Esophagus mucosa (tissue), 1 donor: ENCODE results near the gene ARMH4. TPM values are rescaled to one million over a fixed set of nuclear protein-coding genes. Genes with fewer than 3 reads are reported as not detected.

Experiments
- ATAC-seq: fragments of 200-7000 bp; cut with Tn5 transposase; one replicate; pipeline ENCODE4 v1.9.1; 2020
- total RNA-seq: library from RNA; stranded (reverse); gene quantifications from one replicate; pipeline ENCODE4 v1.2.4, GENCODE V29; 2023
- donor health status: DM: yes; HTN: yes; CAD: no.

The ARMH4 gene
- total RNA-seq, 1 donor from 2014 or later: 0.72 TPM

DNA sequence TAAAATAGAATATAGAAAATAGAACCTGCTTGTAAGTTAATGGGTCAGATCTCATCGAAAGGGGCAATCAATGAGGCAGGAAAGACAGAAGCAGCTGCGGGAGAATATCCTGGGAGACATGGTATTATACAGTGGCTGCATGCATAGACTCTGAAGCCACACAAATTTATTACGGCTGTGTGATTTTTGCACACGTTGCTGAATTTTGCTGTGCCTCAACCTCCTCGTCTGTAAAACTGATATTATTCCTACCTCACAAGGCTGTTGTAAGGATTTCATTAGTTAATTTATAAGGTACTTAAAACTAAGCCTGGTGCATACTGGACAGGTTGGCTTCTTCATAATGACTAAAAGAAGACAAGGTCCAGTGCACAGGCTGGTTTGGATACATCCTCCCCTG lies 52.3 kb downstream of the ARMH4 start:
- no peak for ATAC-seq

DNA sequence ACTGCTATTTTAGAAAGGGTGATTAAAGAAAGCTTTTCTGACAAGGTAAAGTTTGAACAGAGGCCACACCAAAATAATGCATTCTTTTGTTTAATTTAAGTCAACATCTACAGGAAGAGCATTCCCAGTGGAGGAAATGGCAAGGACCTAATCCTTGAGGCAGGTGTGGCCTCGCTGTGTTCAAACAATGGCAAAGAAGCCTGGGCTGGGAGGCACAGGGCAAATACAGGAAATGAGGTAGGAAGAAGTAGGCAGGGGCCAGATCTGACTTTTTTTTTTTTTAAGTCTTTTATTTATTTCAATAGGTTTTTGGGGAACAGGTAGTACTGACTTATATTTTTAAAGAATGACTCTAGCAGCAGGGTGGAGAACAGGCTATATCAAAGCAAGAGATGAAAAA lies 53.5 kb downstream of the ARMH4 start:
- peak; percentile 81 for ATAC-seq

DNA sequence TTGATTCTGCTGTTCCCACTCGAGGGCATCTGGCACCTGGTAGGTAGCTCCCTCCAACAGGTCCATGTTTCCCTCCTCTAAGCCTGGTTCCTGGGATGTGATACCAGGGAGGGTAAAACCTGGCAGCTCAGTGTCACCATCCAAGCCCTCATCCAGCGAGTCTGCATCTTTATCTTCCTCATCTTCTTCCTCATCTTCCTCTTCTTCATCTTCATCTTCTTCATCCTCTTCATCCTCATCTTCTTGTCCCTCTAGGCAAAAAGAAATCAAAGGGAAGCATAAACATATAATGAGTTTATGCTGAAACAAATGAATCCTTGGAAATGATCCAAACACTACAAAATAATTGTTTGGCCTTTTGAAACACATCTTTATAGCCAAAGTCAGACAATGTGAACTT lies 55.3 kb downstream of the ARMH4 start:
- ATAC-seq: no peak

GRCh38 chr14:58091883-58092630 lies 60.0 kb downstream of the ARMH4 start:
- no peak for ATAC-seq

GRCh38 chr14:58089612-58090011 lies 62.4 kb downstream of the ARMH4 start:
- ATAC-seq: no peak

- ATAC-seq: no peak
These were observed 63.1 kb downstream of the ARMH4 start for GRCh38 chr14:58088961-58089360.

DNA sequence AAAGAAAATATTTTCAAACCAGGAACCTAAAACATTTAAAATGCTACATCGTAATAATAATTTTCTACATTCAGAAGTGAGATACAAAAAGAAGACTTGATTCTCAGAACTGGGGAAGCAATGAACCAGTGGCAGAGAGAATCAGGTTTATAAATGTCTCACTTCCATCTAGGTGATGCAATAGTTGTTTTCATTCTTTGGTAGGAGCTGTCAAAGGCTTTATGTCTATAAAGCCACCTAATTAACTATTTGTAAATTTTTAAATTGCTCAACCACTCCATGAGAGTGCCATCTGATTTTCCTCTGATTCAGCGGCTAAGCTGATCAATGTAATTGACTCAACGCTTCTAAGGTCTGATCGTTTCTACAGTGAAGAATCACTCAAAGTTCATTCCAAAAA lies 66.1 kb downstream of the ARMH4 start:
- ATAC-seq: no peak

DNA sequence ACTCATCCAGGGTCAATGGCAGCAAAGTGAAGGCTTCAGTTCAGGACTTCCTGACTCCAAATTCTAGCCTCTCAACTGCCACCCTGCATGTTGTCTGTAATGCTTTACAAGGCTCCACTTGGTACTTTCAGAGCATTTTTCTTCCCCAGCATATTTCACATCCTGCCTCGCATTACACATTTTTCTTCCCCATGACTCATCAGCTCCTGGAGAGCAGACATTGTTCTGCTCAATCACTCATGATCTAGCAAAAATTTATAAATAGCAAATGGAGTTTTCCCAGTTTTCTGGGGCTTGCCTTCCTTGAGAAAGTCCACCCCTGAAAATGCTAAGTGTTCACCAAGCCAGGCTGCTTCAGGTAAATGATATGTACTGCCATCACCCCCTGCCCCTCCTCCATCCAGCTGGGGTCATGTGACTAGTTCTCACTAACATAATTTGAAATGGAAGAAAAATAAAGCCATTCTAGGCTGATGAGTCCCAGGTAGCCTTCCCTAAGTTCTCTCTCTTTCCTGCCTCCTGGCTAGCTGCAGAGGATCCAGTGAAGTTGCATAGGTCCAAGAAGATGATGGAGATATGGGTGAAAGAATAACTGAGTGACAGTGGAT lies 69.4 kb downstream of the ARMH4 start:
- ATAC-seq: peak; percentile 57

DNA sequence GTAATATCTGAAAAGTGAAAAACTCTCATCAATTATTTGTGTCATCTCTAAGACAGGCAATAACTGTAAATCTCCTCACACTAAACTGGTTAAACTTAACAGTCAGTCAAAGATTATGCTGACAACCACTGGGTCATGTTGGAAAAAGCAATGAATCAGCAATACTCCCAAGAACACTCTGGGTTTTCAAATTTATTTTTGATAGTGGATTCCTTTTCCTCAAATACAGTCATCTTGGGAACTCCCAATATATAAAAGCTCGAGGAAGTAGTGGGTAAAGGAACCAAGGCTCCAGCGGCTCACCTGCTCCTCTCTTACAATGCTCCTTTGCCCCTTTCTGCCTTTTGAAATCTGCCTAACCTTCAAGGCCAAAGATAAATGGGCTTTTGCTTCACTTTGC lies 70.0 kb downstream of the ARMH4 start:
- no peak for ATAC-seq

GRCh38 chr14:58078471-58078870 lies 73.5 kb downstream of the ARMH4 start:
- ATAC-seq: no peak

- no peak for ATAC-seq
These were observed 73.9 kb downstream of the ARMH4 start for GRCh38 chr14:58078068-58078467.

DNA sequence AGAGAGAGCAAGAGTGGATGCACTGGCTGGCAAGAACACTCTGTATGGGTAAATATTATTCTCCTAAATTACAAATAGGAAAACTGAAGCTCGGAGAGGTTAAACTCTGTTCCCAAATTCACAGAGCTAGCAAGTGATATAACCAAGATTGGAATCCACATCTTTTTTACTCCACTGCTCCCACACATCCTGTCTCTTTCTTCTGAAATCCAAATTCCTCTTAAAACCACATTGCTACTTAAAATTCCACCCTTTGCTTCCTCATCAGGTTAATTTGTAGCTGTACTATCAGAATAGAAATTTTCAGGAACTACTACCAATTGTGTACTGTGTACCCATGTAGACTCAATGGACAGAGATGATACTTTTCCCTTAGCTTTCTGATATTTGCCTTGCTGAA lies 74.4 kb downstream of the ARMH4 start:
- no peak for ATAC-seq

DNA sequence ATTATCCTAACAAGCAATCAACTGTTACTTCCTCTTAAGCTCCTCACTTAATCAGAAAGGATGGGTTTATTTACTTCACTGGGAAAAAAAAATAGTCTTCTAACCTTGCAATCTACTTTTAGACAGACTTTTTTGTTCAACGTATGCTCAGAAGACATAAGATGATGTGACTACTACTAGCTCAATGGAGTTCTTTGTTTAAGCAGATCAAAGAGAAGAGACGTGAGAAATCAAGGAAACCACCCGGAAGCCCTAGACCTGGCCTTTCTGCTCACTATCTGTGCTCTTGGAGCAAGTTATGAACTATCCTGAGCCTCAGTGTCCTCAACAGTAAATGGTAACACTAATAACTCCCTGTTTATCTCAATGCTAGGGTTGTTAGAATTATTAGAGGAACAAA lies 78.5 kb downstream of the ARMH4 start:
- ATAC-seq: no peak

GRCh38 chr14:58072288-58073071 lies 79.5 kb downstream of the ARMH4 start:
- ATAC-seq: peak; percentile 77

- no peak for ATAC-seq
These were observed 80.7 kb downstream of the ARMH4 start for GRCh38 chr14:58071341-58071740.

- no peak for ATAC-seq
These were observed 83.7 kb downstream of the ARMH4 start for GRCh38 chr14:58068306-58068705.

- ATAC-seq: peak; percentile 74
These were observed 85.9 kb downstream of the ARMH4 start for GRCh38 chr14:58066115-58066514.

DNA sequence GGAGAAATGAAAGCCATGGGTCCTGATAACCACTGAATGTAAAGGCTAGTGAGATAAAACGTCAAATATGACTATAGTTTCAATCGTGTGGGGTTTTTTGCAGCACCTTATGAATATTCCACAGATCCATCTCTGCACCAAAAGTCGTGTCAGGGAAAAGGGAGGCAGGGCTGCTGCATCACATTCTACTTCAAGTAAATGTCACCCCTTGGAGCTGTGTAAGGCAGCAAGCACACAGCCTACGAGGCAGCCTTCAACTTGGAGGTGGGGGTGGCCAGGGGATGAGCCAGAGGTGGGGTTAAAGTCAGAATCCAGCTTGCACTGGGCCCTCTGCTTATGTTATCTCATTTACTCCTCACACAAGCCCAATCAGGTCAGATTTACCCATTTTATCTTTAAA lies 90.4 kb downstream of the ARMH4 start:
- ATAC-seq: no peak

GRCh38 chr14:58060898-58061297 lies 91.1 kb downstream of the ARMH4 start:
- no peak for ATAC-seq

- no peak for ATAC-seq
These were observed 91.9 kb downstream of the ARMH4 start for GRCh38 chr14:58060077-58060476.

GRCh38 chr14:58059126-58059525 lies 92.9 kb downstream of the ARMH4 start:
- no peak for ATAC-seq

DNA sequence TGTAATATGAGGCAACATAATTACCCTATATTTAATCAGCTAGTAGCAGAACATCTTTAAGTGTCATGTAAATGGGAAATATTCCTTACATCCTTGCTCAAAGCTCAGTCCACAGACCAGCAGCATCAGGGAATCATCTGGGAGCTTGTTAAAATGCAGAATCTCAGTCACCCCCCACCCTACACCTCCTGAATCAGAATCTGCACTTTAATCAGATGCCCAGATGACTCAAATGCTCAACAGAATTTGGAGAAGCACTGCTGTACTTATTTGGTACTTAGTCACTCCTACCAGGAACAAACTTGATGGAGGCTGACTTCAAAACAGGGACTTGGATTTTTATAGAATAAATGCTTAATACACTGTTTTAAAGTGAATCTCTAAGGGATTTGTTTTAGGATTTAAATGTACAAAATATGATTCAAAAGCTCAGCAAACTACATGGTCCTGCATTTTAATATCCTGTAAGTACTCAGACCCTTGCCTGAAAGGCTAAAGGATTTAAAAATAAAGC lies 96.5 kb downstream of the ARMH4 start:
- no peak for ATAC-seq

- ATAC-seq: no peak
These were observed 97.9 kb downstream of the ARMH4 start for GRCh38 chr14:58054100-58054499.

DNA sequence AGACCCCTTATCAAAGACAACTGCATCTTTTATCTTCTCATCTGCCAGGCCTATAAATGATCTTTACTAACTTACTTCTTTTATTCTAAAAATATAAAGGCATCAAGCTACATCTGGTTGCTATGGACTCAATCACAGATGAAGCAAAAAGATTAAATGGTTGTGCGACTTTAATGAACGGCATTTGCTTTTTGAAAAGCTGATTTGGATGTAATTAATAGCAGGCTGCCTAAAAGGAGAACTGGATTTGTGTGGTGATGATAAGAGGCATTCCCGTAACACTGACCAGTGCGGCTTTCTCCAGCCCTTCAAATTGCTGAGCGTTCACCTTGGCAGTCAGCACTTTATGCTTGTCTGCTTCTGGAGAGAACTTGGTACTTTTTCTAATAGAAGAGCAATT lies 103.8 kb downstream of the ARMH4 start:
- ATAC-seq: no peak
